Left renal pelvis (tissue), 4 donors: ENCODE results near the gene ARNT2. TPM values are rescaled to one million over a fixed set of nuclear protein-coding genes. Genes with fewer than 3 reads are reported as not detected.

ENCODE experiments used
- DNase-seq, 4 donors: peaks; one replicate each; pipeline ENCODE4 v3.0.0-alpha.2; 2013; ENCODE audit warnings: low read depth in 4 of 4, low spot score in 3 of 4
- polyA plus RNA-seq, 4 donors: library from polyadenylated mRNA; unstranded; fragments of 120-200 nt; gene quantifications; one replicate each; pipeline ENCODE4 v1.2.1, GENCODE V29; 2013; ENCODE audit not compliant: insufficient read length in 4 of 4

The ARNT2 gene
- polyA plus RNA-seq, 4 donors: 26.7 to 61.5 (median 54.8) TPM

- DNase-seq: peak; percentile 33 to 63 (median 52)
Observed at GRCh38 chr15:80567721-80568157, 163.6 kb downstream of the ARNT2 start.

- no peak for DNase-seq
Observed at GRCh38 chr15:80568298-80568697, 164.1 kb downstream of the ARNT2 start.

- no peak for DNase-seq
Observed at GRCh38 chr15:80568876-80569605, 164.9 kb downstream of the ARNT2 start.

GRCh38 chr15:80569656-80570055 lies 165.5 kb downstream of the ARNT2 start:
- no peak for DNase-seq

- DNase-seq: no peak
Observed at GRCh38 chr15:80570553-80570952, 166.4 kb downstream of the ARNT2 start.

GRCh38 chr15:80572337-80572736 lies 168.2 kb downstream of the ARNT2 start:
- DNase-seq: no peak

GRCh38 chr15:80573606-80574005 lies 169.4 kb downstream of the ARNT2 start:
- no peak for DNase-seq

- DNase-seq: no peak
Observed at GRCh38 chr15:80574590-80574989, 170.4 kb downstream of the ARNT2 start.

GRCh38 chr15:80576519-80577090 lies 172.4 kb downstream of the ARNT2 start:
- DNase-seq: no peak

- no peak for DNase-seq
Observed at GRCh38 chr15:80577552-80578205, 173.5 kb downstream of the ARNT2 start.

- DNase-seq: no peak
Observed at GRCh38 chr15:80578206-80578595, 174.0 kb downstream of the ARNT2 start.

GRCh38 chr15:80578871-80579270 lies 174.7 kb downstream of the ARNT2 start:
- DNase-seq: no peak

- no peak for DNase-seq
Observed at GRCh38 chr15:80579611-80580010, 175.4 kb downstream of the ARNT2 start.

GRCh38 chr15:80580106-80580505 lies 175.9 kb downstream of the ARNT2 start:
- no peak for DNase-seq

- DNase-seq: no peak
Observed at GRCh38 chr15:80580536-80581260, 176.5 kb downstream of the ARNT2 start.

- no peak for DNase-seq
Observed at GRCh38 chr15:80581976-80582375, 177.8 kb downstream of the ARNT2 start.

- no peak for DNase-seq
Observed at GRCh38 chr15:80582816-80583423, 178.7 kb downstream of the ARNT2 start.

GRCh38 chr15:80584561-80584964 lies 180.4 kb downstream of the ARNT2 start:
- no peak for DNase-seq

- DNase-seq: no peak
Observed at GRCh38 chr15:80584973-80585525, 180.9 kb downstream of the ARNT2 start.

- DNase-seq: no peak
Observed at GRCh38 chr15:80585544-80586018, 181.4 kb downstream of the ARNT2 start.
